Endothelial cell of umbilical vein (primary cell): Measurements from ENCODE around the gene CHSY1. TPM values are rescaled to one million over a fixed set of nuclear protein-coding genes. Genes with fewer than 3 reads are reported as not detected.

Experiments
- BruUV-seq: library from RNA; stranded (reverse); fragments of 400-500 nt; replicated peaks from 2 replicates; lab custom pipeline; 2021; lab: Mats Ljungman, UMichigan
- CTCF ChIA-PET: fragments of 300-600, 350-600 bp; sonication (Branson Sonifier 250); formaldehyde crosslinking; loops from one replicate; lab custom pipeline; 2021; ENCODE audit warnings: antibody characterized with exemption, inconsistent platforms; lab: Charles Lee
- POLR2A ChIA-PET: fragments of 300-600, 350-600 bp; sonication (Branson Sonifier 250); formaldehyde crosslinking; loops from one replicate; lab custom pipeline; 2021; ENCODE audit warnings: antibody characterized with exemption, inconsistent platforms; lab: Charles Lee
- DNase-seq: peaks from one replicate; pipeline ENCODE4 v3.0.0-alpha.2; 2011; ENCODE audit warnings: low read depth, low spot score
- FAIRE-seq: peaks from 2 replicates; lab custom pipeline; 2011; peaks lifted over from hg19 to GRCh38; lab: Jason Lieb, UNC
- H2AFZ ChIP-seq: 2 replicates; pipeline ENCODE4 v1.6.0; 2012; ENCODE audit warnings: low read depth, low read length, control low read depth, inconsistent platforms
- H3K27ac ChIP-seq: 2 replicates; pipeline ENCODE4 v1.5.1; 2011; ENCODE audit warnings: low read depth, mild to moderate bottlenecking, control low read depth, low read length, moderate library complexity; ENCODE audit not compliant: insufficient read depth
- H3K27me3 ChIP-seq, 2 experiments: 2 replicates each; pipeline versions ENCODE4 v1.6.0 to v1.6.1; 2011; ENCODE audit warnings: low read length in 2 of 2, mixed read lengths in 1 of 2; ENCODE audit not compliant: control insufficient read depth in 2 of 2, insufficient read depth in 2 of 2
- H3K36me3 ChIP-seq, 2 experiments: 2 replicates in 1 of 2; 3 replicates in 1 of 2; pipeline ENCODE4 v1.5.1; 2011; ENCODE audit warnings: low read length in 2 of 2, mild to moderate bottlenecking in 1 of 2, moderate library complexity in 1 of 2; ENCODE audit not compliant: control insufficient read depth in 2 of 2, insufficient read depth in 2 of 2; ENCODE audit errors: extremely low read depth in 1 of 2
- H3K4me1 ChIP-seq: 3 replicates; pipeline ENCODE4 v1.5.1; 2011; ENCODE audit warnings: mild to moderate bottlenecking, low read length; ENCODE audit not compliant: control insufficient read depth, insufficient read depth; ENCODE audit errors: extremely low read depth
- H3K4me2 ChIP-seq: 2 replicates; pipeline ENCODE4 v1.6.1; 2011; ENCODE audit warnings: low read length, control low read depth, mixed read lengths; ENCODE audit not compliant: insufficient read depth
- H3K4me3 ChIP-seq, 3 experiments: fragments of 200-600 bp in 1 of 3; sonication (generic), shearing (Covaris generic) in 1 of 3; replicated peaks in 1 of 3; 2 replicates each; pipeline ENCODE4 v1.5.1; 2011 to 2016; ENCODE audit warnings: control low read depth in 3 of 3, low read length in 3 of 3, mild to moderate bottlenecking in 2 of 3, inconsistent platforms in 1 of 3, low read depth in 1 of 3, moderate library complexity in 1 of 3; ENCODE audit not compliant: insufficient read depth in 1 of 3
- H3K79me2 ChIP-seq: 2 replicates; pipeline ENCODE4 v1.6.0; 2012; ENCODE audit warnings: low read length, inconsistent platforms; ENCODE audit not compliant: control insufficient read depth, insufficient read depth
- H3K9ac ChIP-seq: replicated peaks from 2 replicates; pipeline ENCODE3; 2011; ENCODE audit warnings: low read length, control low read depth; ENCODE audit not compliant: insufficient read depth; ENCODE audit errors: extremely low read depth
- H3K9me1 ChIP-seq: replicated peaks from 3 replicates; pipeline ENCODE4 v1.6.0; 2011; ENCODE audit warnings: mild to moderate bottlenecking, low read length; ENCODE audit not compliant: control insufficient read depth, insufficient read depth; ENCODE audit errors: extremely low read depth
- H3K9me3 ChIP-seq: replicated peaks from 2 replicates; pipeline ENCODE4 v1.5.1; 2012; ENCODE audit warnings: low read length, inconsistent platforms; ENCODE audit not compliant: control insufficient read depth, insufficient read depth
- H4K20me1 ChIP-seq: replicated peaks from 2 replicates; pipeline ENCODE3; 2011; ENCODE audit warnings: mild to moderate bottlenecking, low read length; ENCODE audit not compliant: control insufficient read depth, insufficient read depth; ENCODE audit errors: extremely low read depth
- CTCF ChIP-seq, 2 donors: IDR thresholded peaks; 1 replicate in 1 of 2; 2 replicates in 1 of 2; pipeline ENCODE4 v1.5.1; 2011; ENCODE audit warnings: low read length in 2 of 2, mild to moderate bottlenecking in 2 of 2, moderate library complexity in 2 of 2, control low read depth in 1 of 2, inconsistent platforms in 1 of 2, low read depth in 1 of 2; ENCODE audit not compliant: insufficient read depth in 1 of 2; ENCODE audit errors: extremely low read depth in 1 of 2
- EZH2 ChIP-seq: IDR thresholded peaks from 2 replicates; pipeline ENCODE4 v1.6.1; 2012; ENCODE audit warnings: borderline replicate concordance, low read depth, mild to moderate bottlenecking, moderate library complexity, low read length, inconsistent platforms; ENCODE audit not compliant: severe bottlenecking
- FOS ChIP-seq: IDR thresholded peaks from 2 replicates; pipeline ENCODE4 v1.6.1; 2011; ENCODE audit warnings: mild to moderate bottlenecking, low read length, moderate library complexity, borderline replicate concordance; ENCODE audit not compliant: insufficient read depth
- GATA2 ChIP-seq: IDR thresholded peaks from 2 replicates; pipeline ENCODE4 v1.7.0; 2011; ENCODE audit warnings: low read depth, mild to moderate bottlenecking, moderate library complexity, mixed read lengths, low read length; ENCODE audit not compliant: insufficient read length, insufficient read depth
- JUN ChIP-seq: IDR thresholded peaks from 2 replicates; pipeline ENCODE4 v1.6.1; 2011; ENCODE audit warnings: borderline replicate concordance, low read depth; ENCODE audit not compliant: insufficient read length, insufficient read depth
- MAX ChIP-seq: IDR thresholded peaks from 2 replicates; pipeline ENCODE4 v1.6.1; 2011; ENCODE audit not compliant: insufficient read depth, insufficient read length
- MYC ChIP-seq: IDR thresholded peaks from one replicate; pipeline ENCODE4 v1.6.1; 2011; ENCODE audit warnings: mild to moderate bottlenecking, low read depth, low read length
- POLR2A ChIP-seq: IDR thresholded peaks from 2 replicates; pipeline ENCODE4 v1.6.1; 2012; ENCODE audit warnings: low read depth, mild to moderate bottlenecking, control low read depth, low read length
- POLR2AphosphoS5 ChIP-seq: IDR thresholded peaks from 2 replicates; pipeline ENCODE4 v1.6.1; 2012; ENCODE audit warnings: low read depth, mild to moderate bottlenecking, control low read depth, low read length, moderate library complexity; ENCODE audit not compliant: insufficient read depth
- dilution Hi-C: fragments of 300-500 bp; cut with MboI; formaldehyde crosslinking; loops from one replicate; pipeline ENCODE4 v1.15.0; 2019; ENCODE audit warnings: low sequenced_read_pairs; ENCODE audit not compliant: extremely low pct_ligation_motif_present
- intact Hi-C: fragments of 100-400 bp; cut with micrococcal nuclease; formaldehyde crosslinking; loops from one replicate; pipeline ENCODE4 v1.10.0; 2022
- polyA plus RNA-seq, 4 experiments: library from polyadenylated mRNA; depleted of rRNA in 3 of 4; stranded (reverse) in 3 of 4; unstranded in 1 of 4; fragments of >200 nt; gene quantifications; 2 replicates each; pipeline versions ENCODE4 v1.2.1 to v1.2.3, GENCODE V29; 2011 to 2012; ENCODE audit warnings: missing spikeins in 1 of 4
- total RNA-seq: library from RNA; stranded (reverse); gene quantifications from 2 replicates; pipeline ENCODE4 v1.2.3, GENCODE V29; 2021

The CHSY1 gene
- total and polyA plus RNA-seq, 2 donors (not counting 3 experiments of a cell fraction or from before 2014, with no cell fraction given), result 23.7 to 50.8 TPM

- Histone ChIP-seq H3K27me3 (no peaks in the 10 kb centered on the region), H3K4me1 (peaks cover 48% of the 10 kb centered on the region), H3K4me2 (peak overlapping the region; percentile 86), H3K4me3 (peak overlapping the region in 1 of 3 experiments; percentile 48), H3K9me3 (no peaks in the 10 kb centered on the region), H2AFZ (no peak overlapping the region), H3K27ac (peak overlapping the region; percentile 87), H4K20me1 (no peaks in the 10 kb centered on the region), H3K36me3 (no peaks in the 10 kb centered on the region), H3K9ac (peak overlapping the region; percentile 81), H3K9me1 (no peaks in the 10 kb centered on the region), H3K79me2 (peaks cover 72% of the 10 kb centered on the region)
- intact Hi-C loops, result loop anchor here (10.0 kb wide), 1 partner anchor 283 kb away; no protein-coding TSS in a partner anchor
- no peak for TF ChIP-seq MYC
- no peak for TF ChIP-seq CTCF (IDR thresholded peaks at IDR 0.05; ENCODE audit: extremely low read depth in 1 of 2, insufficient read depth in 1 of 2, low read depth in 1 of 2, low read length in 2 of 2)
- no peak for TF ChIP-seq POLR2A
- TF ChIP-seq EZH2, result no peak
- TF ChIP-seq MAX, result no peak
- peak; percentile 36 for TF ChIP-seq JUN
- no peak for TF ChIP-seq FOS
- no peak for TF ChIP-seq GATA2
- peak; percentile 17 for TF ChIP-seq POLR2AphosphoS5
- POLR2A ChIA-PET, result interaction anchor here (0.6 to 1.0 kb wide), 2 partner anchors 11 to 65 kb away, joined by 3 read pairs; no protein-coding TSS in a partner anchor
- no TSS peak for BruUV-seq
- CTCF ChIA-PET, result interaction anchor here (1.1 to 1.8 kb wide), 5 partner anchors 9 to 66 kb away, joined by 3 to 8 read pairs (median 5); no protein-coding TSS in a partner anchor
- peak; percentile 71 for FAIRE-seq
- dilution Hi-C loops, result no loop called here
- DNase-seq, result peak; percentile 88
Measured at GRCh38 chr15:101187820-101188636, 63.8 kb downstream of the CHSY1 start.
